HG03521 (cell line): ENCODE data around the gene ZNHIT6.

Experiments used
- ATAC-seq: cut with Tn5 transposase; IDR thresholded peaks from one replicate; pipeline ENCODE4 v1.9.1; 2021; ENCODE audit warnings: mild to moderate bottlenecking, moderate library complexity; ENCODE audit not compliant: unreplicated experiment

ZNHIT6 gene

GRCh38 chr1:85599681-85600080, 108.6 kb downstream of the ZNHIT6 start:
- ATAC-seq = no peak
